K562 (cell line): Measurements from ENCODE around the gene KRTAP5-7. TPM values are rescaled to one million over a fixed set of nuclear protein-coding genes. Genes with fewer than 3 reads are reported as not detected.

ENCODE experiments used
- ATAC-seq: fragments of 200-7000 bp; cut with Tn5 transposase; 3 replicates; pipeline ENCODE4 v1.9.1; 2020; ENCODE audit warnings: moderate library complexity
- BruUV-seq: library from RNA; stranded (reverse); fragments of 400-500 nt; replicated peaks from 2 replicates; lab custom pipeline; 2021; lab: Mats Ljungman, UMichigan
- CTCF ChIA-PET: fragments of 300-600 bp; formaldehyde crosslinking; extraction: SDS; loops from one replicate; lab custom pipeline; 2021; ENCODE audit warnings: low intra/inter-chr PET ratio; lab: Yijun Ruan, JAX
- POLR2A ChIA-PET: fragments of 300-600, 350-650 bp; sonication (Branson Sonifier 250); formaldehyde crosslinking; extraction: SDS; loops from one replicate; lab custom pipeline; 2021; ENCODE audit warnings: antibody characterized with exemption, inconsistent platforms; lab: Yijun Ruan, JAX
- DNase-seq, 4 experiments: peaks; one replicate each; pipeline versions ENCODE4 v3.0.0 to v3.0.0-alpha.2; 2011 to 2018; ENCODE audit warnings: low spot score in 3 of 4, mixed read lengths in 3 of 4; ENCODE audit errors: extremely low read depth in 1 of 4
- FAIRE-seq: peaks from 2 replicates; lab custom pipeline; 2011; peaks lifted over from hg19 to GRCh38; lab: Jason Lieb, UNC
- H2AFZ ChIP-seq: 2 replicates; pipeline ENCODE4 v1.6.0; 2011; ENCODE audit warnings: low read depth, low read length, control low read depth, inconsistent platforms
- H3K27ac ChIP-seq: fragments of 200-600 bp; 3 replicates; pipeline ENCODE4 v1.8.0; 2011; ENCODE audit warnings: low read depth, mild to moderate bottlenecking, control low read depth, inconsistent platforms, low read length, moderate library complexity, mixed read lengths; ENCODE audit errors: extremely low read depth
- H3K27me3 ChIP-seq, 2 experiments: fragments of 300-600 bp in 1 of 2; 2 replicates in 1 of 2; 3 replicates in 1 of 2; pipeline versions ENCODE4 v1.6.0 to v1.8.0; 2011; ENCODE audit warnings: inconsistent platforms in 2 of 2, low read length in 2 of 2, mild to moderate bottlenecking in 1 of 2, mixed read lengths in 1 of 2, moderate library complexity in 1 of 2; ENCODE audit not compliant: control insufficient read depth in 2 of 2, insufficient read depth in 2 of 2
- H3K36me3 ChIP-seq: fragments of 300-600 bp; 3 replicates; pipeline ENCODE4 v1.8.0; 2011; ENCODE audit warnings: mild to moderate bottlenecking, low read length, inconsistent platforms; ENCODE audit not compliant: control insufficient read depth, insufficient read depth
- H3K4me1 ChIP-seq, 2 experiments: fragments of 200-600 bp in 1 of 2; replicated peaks in 1 of 2; 2 replicates in 1 of 2; 3 replicates in 1 of 2; pipeline versions ENCODE4 v1.5.1 to v1.8.0; 2011; ENCODE audit warnings: inconsistent platforms in 2 of 2, low read length in 2 of 2, mild to moderate bottlenecking in 1 of 2, mixed read lengths in 1 of 2, moderate library complexity in 1 of 2; ENCODE audit not compliant: control insufficient read depth in 2 of 2, insufficient read depth in 2 of 2
- H3K4me2 ChIP-seq: 2 replicates; pipeline ENCODE4 v1.6.1; 2011; ENCODE audit warnings: low read length, control low read depth, inconsistent platforms, mixed read lengths; ENCODE audit not compliant: insufficient read depth
- H3K4me3 ChIP-seq: fragments of 200-600 bp; sonication (generic), shearing (Covaris generic); 2 replicates; pipeline ENCODE4 v1.5.1; 2016; ENCODE audit warnings: control low read depth, inconsistent platforms
- H3K79me2 ChIP-seq: fragments of 200-600 bp; 3 replicates; pipeline ENCODE4 v1.8.0; 2011; ENCODE audit warnings: low read length, inconsistent platforms; ENCODE audit not compliant: control insufficient read depth, insufficient read depth
- H3K9ac ChIP-seq, 2 experiments: 2 replicates each; pipeline versions ENCODE4 v1.6.0 to v1.6.1; 2011; ENCODE audit warnings: low read depth in 2 of 2, low read length in 2 of 2, control low read depth in 1 of 2, inconsistent platforms in 1 of 2, mild to moderate bottlenecking in 1 of 2, mixed read lengths in 1 of 2; ENCODE audit not compliant: insufficient read depth in 1 of 2
- H3K9me1 ChIP-seq: one replicate; pipeline ENCODE4 v1.6.0; 2011; ENCODE audit warnings: inconsistent platforms, mild to moderate bottlenecking, low read length, moderate library complexity; ENCODE audit not compliant: control insufficient read depth, insufficient read depth
- H3K9me3 ChIP-seq: replicated peaks from 2 replicates; pipeline ENCODE4 v1.5.1; 2011; ENCODE audit warnings: low read depth, low read length, inconsistent platforms; ENCODE audit not compliant: control insufficient read depth, insufficient read depth
- H4K20me1 ChIP-seq: replicated peaks from 2 replicates; pipeline ENCODE4 v1.6.1; 2011; ENCODE audit warnings: low read length, inconsistent platforms, mixed read lengths; ENCODE audit not compliant: control insufficient read depth, insufficient read depth
- CTCF ChIP-seq, 3 experiments: IDR thresholded peaks in 2 of 3; conservative IDR thresholded peaks in 1 of 3; 2 replicates each; pipeline ENCODE4 v1.5.1; 2011 to 2012; ENCODE audit warnings: low read length in 3 of 3, mild to moderate bottlenecking in 3 of 3, control low read depth in 2 of 3, improper control_type of control experiment in 1 of 3, inconsistent platforms in 1 of 3, low read depth in 1 of 3, mixed read lengths in 1 of 3, moderate library complexity in 1 of 3; ENCODE audit not compliant: insufficient read depth in 2 of 3
- NKRF ChIP-seq: fragments of 450-650 bp; IDR thresholded peaks from 2 replicates; pipeline ENCODE4 v1.6.1; 2016; ENCODE audit warnings: borderline replicate concordance
- POLR2H ChIP-seq: IDR thresholded peaks from 2 replicates; pipeline ENCODE4 v1.6.1; 2016; ENCODE audit warnings: missing genetic modification characterization, low read depth, mild to moderate bottlenecking, control low read depth, missing compliant biosample characterization, moderate library complexity
- ZNF444 ChIP-seq: fragments of 250-450 bp; sonication (Bioruptor Pico); IDR thresholded peaks from 2 replicates; pipeline ENCODE4 v1.4.0; 2020; ENCODE audit warnings: mild to moderate bottlenecking, moderate library complexity
- WGBS: fragments of 100-300 bp; shearing (Covaris generic); methylation state at CpG from one replicate; pipeline ENCODE4 v1.1.6; 2016; ENCODE audit warnings: low coverage, mixed read lengths; ENCODE audit not compliant: insufficient coverage; ENCODE audit errors: missing lambda C conversion rate; 5-methylcytosine and 5-hydroxymethylcytosine counted together
- in situ Hi-C: fragments of 300-500 bp; cut with MboI; formaldehyde crosslinking; loops from 4 replicates; pipeline ENCODE4 v1.15.0; 2018; ENCODE audit warnings: inconsistent platforms, mixed read lengths
- intact Hi-C: fragments of 100-400 bp; cut with micrococcal nuclease; formaldehyde crosslinking; loops from 2 replicates; pipeline ENCODE4 v1.14.2; 2022
- polyA plus RNA-seq, 8 experiments: library from polyadenylated mRNA; depleted of rRNA in 4 of 8; stranded (reverse) in 5 of 8; unstranded in 3 of 8; fragments of >200 nt; fragmentation: Nextera tagmentation in 2 of 8; fragmentation: Illumina TruSeq in 1 of 8; extraction: Ambion mirVana in 2 of 8; extraction: Trizol in 1 of 8; gene quantifications; 2 replicates each; pipeline versions ENCODE4 v1.2.1 to v1.2.3, GENCODE V29; 2011 to 2014; ENCODE audit warnings: inconsistent platforms in 1 of 8, missing spikeins in 1 of 8
- total RNA-seq, 7 experiments: library from RNA; depleted of rRNA in 6 of 7; stranded (reverse); fragments of >200 nt in 6 of 7; fragmentation: Illumina TruSeq in 2 of 7; extraction: Trizol in 2 of 7; gene quantifications; 2 replicates each; pipeline versions ENCODE4 v1.2.1 to v1.2.3, GENCODE V29; 2011 to 2021; ENCODE audit warnings: low replicate concordance in 1 of 7

The KRTAP5-7 gene
- total and polyA plus RNA-seq, 9 of the 15 experiments (the other 6 are each of a cell fraction or from before 2014, with no cell fraction given), result not detected

GRCh38 chr11:71563406-71563805 is 36.3 kb downstream of the KRTAP5-7 start (continued):
- TF ChIP-seq CTCF (IDR thresholded peaks at IDR 0.05 in 2 of 3, conservative IDR thresholded peaks at IDR 0.05 in 1 of 3; ENCODE audit: insufficient read depth in 2 of 3, low read depth in 1 of 3, low read length in 3 of 3), result peak; percentile 67 to 74 (median 69)
- TF ChIP-seq NKRF, result no peak
- TF ChIP-seq POLR2H (tag), result no peak

DNA sequence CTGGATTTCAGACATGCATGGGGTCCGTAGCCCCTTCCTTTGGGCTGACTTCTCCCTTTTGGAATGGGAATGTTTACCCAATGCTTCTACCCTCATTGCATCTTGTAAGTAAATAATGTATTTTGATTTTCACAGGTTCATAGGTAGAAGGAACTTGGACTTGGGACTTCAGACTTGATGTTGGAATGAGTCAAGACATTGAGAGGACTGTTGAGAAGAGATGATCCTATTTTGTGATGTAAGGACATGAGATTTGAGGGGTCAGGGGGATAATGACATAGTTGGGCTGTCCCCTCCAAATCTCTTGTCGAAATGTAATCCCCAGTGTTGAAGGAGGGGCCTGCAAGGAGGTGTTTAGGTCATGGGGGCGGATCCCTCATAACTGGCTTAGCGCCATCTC is 37.4 kb downstream of the KRTAP5-7 start:
- Histone ChIP-seq H3K9ac (no peak overlapping the region), H3K4me2 (no peak overlapping the region), H2AFZ (no peak overlapping the region), H4K20me1 (no peaks in the 10 kb centered on the region), H3K27ac (no peak overlapping the region), H3K79me2 (no peaks in the 10 kb centered on the region), H3K27me3 (peaks cover 7 to 31% of the 10 kb centered on the region in 2 experiments; a peak in 4 of 5 replicates), H3K4me1 (no peaks in the 10 kb centered on the region), H3K9me1 (no peaks in the 10 kb centered on the region), H3K36me3 (no peaks in the 10 kb centered on the region), H3K9me3 (no peaks in the 10 kb centered on the region), H3K4me3 (no peak overlapping the region)
- no peak for TF ChIP-seq ZNF444 (CRISPR knock-in tag)
- FAIRE-seq (no peak), ATAC-seq (no peak), DNase-seq (no peak)
- no TSS peak for BruUV-seq
- intact Hi-C loops, result no loop called here
- in situ Hi-C loops, result no loop called here
- ChIA-PET CTCF (no interaction called here), POLR2A (no interaction called here)
- WGBS, result 9% methylated on average over 4 of the region's 4 CpGs
